HEK293 (cell line): ENCODE results near the gene RCAN2.

Experiments used
- CTCF ChIA-PET: fragments of 350-600 bp; formaldehyde crosslinking; extraction: SDS; loops from one replicate; lab custom pipeline; 2021; ENCODE audit warnings: antibody characterized with exemption; lab: Yijun Ruan, JAX
- POLR2A ChIA-PET: fragments of 300-600 bp; formaldehyde crosslinking; extraction: SDS; loops from one replicate; lab custom pipeline; 2020; ENCODE audit warnings: antibody characterized with exemption, inconsistent platforms; lab: Yijun Ruan, JAX
- H3K27ac ChIP-seq: fragments of 200-500 bp; sonication (Bioruptor generic); 2 replicates; pipeline ENCODE4 v1.5.1; 2014; ENCODE audit warnings: low read depth, low read length, control low read depth, inconsistent platforms; ENCODE audit errors: extremely low read depth
- H3K36me3 ChIP-seq, 2 experiments: fragments of 200-500 bp in 1 of 2; sonication (Bioruptor generic) in 1 of 2; 1 replicate in 1 of 2; 2 replicates in 1 of 2; pipeline ENCODE4 v1.5.1; 2014 to 2017; ENCODE audit warnings: inconsistent platforms in 2 of 2, low read length in 2 of 2; ENCODE audit not compliant: control insufficient read depth in 2 of 2, insufficient read depth in 1 of 2
- H3K4me1 ChIP-seq: fragments of 200-500 bp; sonication (Bioruptor generic); 2 replicates; pipeline ENCODE4 v1.5.1; 2014; ENCODE audit warnings: mild to moderate bottlenecking, low read length, inconsistent platforms; ENCODE audit not compliant: control insufficient read depth, insufficient read depth
- H3K4me3 ChIP-seq: 2 replicates; pipeline ENCODE4 v1.5.1; 2011; ENCODE audit warnings: low read depth, mild to moderate bottlenecking, control low read depth, low read length, moderate library complexity
- H3K9me3 ChIP-seq: fragments of 200-500 bp; sonication (Bioruptor generic); 2 replicates; pipeline ENCODE4 v1.5.1; 2014; ENCODE audit warnings: low read depth, low read length, inconsistent platforms; ENCODE audit not compliant: control insufficient read depth, insufficient read depth
- BCL11A ChIP-seq: fragments of 450-650 bp; formaldehyde crosslinking; IDR thresholded peaks from 2 replicates; pipeline ENCODE4 v1.5.1; 2016; ENCODE audit warnings: low read depth, missing biosample characterization, missing genetic modification characterization
- GLI4 ChIP-seq: fragments of 450-650 bp; formaldehyde crosslinking; IDR thresholded peaks from 2 replicates; pipeline ENCODE4 v1.5.1; 2016; ENCODE audit warnings: missing biosample characterization, missing genetic modification characterization
- RBAK ChIP-seq: fragments of 450-650 bp; formaldehyde crosslinking; IDR thresholded peaks from 2 replicates; pipeline ENCODE4 v1.5.1; 2016; ENCODE audit warnings: missing biosample characterization, missing genetic modification characterization
- SCRT2 ChIP-seq: fragments of 450-650 bp; formaldehyde crosslinking; IDR thresholded peaks from 2 replicates; pipeline ENCODE4 v1.5.1; 2016; ENCODE audit warnings: missing biosample characterization, missing genetic modification characterization
- ZNF184 ChIP-seq: fragments of 450-650 bp; IDR thresholded peaks from 2 replicates; pipeline ENCODE4 v1.5.1; 2018; ENCODE audit warnings: missing biosample characterization, mild to moderate bottlenecking, missing genetic modification characterization
- ZNF214 ChIP-seq: fragments of 450-650 bp; formaldehyde crosslinking; IDR thresholded peaks from 2 replicates; pipeline ENCODE4 v1.5.1; 2017; ENCODE audit warnings: missing biosample characterization, mild to moderate bottlenecking, missing genetic modification characterization, borderline replicate concordance
- ZNF24 ChIP-seq: fragments of 450-650 bp; formaldehyde crosslinking; IDR thresholded peaks from 2 replicates; pipeline ENCODE4 v1.5.1; 2016; ENCODE audit warnings: missing biosample characterization, missing genetic modification characterization
- ZNF335 ChIP-seq: fragments of 450-650 bp; formaldehyde crosslinking; conservative IDR thresholded peaks from 2 replicates; pipeline ENCODE4 v1.5.1; 2016; ENCODE audit warnings: missing biosample characterization, missing genetic modification characterization
- ZNF366 ChIP-seq: fragments of 450-650 bp; formaldehyde crosslinking; conservative IDR thresholded peaks from 2 replicates; pipeline ENCODE4 v1.5.1; 2016; ENCODE audit warnings: missing biosample characterization, missing genetic modification characterization
- ZNF426 ChIP-seq: fragments of 450-650 bp; formaldehyde crosslinking; IDR thresholded peaks from 2 replicates; pipeline ENCODE4 v1.5.1; 2017; ENCODE audit warnings: missing biosample characterization, missing genetic modification characterization, mild to moderate bottlenecking, inconsistent platforms, moderate library complexity
- ZNF76 ChIP-seq: fragments of 450-650 bp; formaldehyde crosslinking; IDR thresholded peaks from 2 replicates; pipeline ENCODE4; 2016; ENCODE audit warnings: low read depth, missing biosample characterization, missing genetic modification characterization, borderline replicate concordance
- ZSCAN16 ChIP-seq: fragments of 450-650 bp; formaldehyde crosslinking; IDR thresholded peaks from 2 replicates; pipeline ENCODE4 v1.5.1; 2016; ENCODE audit warnings: missing biosample characterization, missing genetic modification characterization
- TF ChIP-seq, protein P1 (sequence below): fragments of 450-650 bp; formaldehyde crosslinking; IDR thresholded peaks from 2 replicates; pipeline ENCODE4 v1.5.1; 2016; ENCODE audit warnings: missing biosample characterization, missing genetic modification characterization
- TF ChIP-seq, protein P2 (sequence below): fragments of 450-650 bp; formaldehyde crosslinking; IDR thresholded peaks from 2 replicates; pipeline ENCODE4 v1.5.1; 2016; ENCODE audit warnings: missing biosample characterization, missing genetic modification characterization
- TF ChIP-seq, protein P3 (sequence below): fragments of 450-650 bp; formaldehyde crosslinking; IDR thresholded peaks from 2 replicates; pipeline ENCODE4 v1.5.1; 2016; ENCODE audit warnings: missing biosample characterization, missing genetic modification characterization, low read depth
- TF ChIP-seq, protein P4 (sequence below): fragments of 450-650 bp; formaldehyde crosslinking; IDR thresholded peaks from 2 replicates; pipeline ENCODE4 v1.5.1; 2016; ENCODE audit warnings: missing biosample characterization, missing genetic modification characterization
- TF ChIP-seq, protein P5 (sequence below): fragments of 450-650 bp; formaldehyde crosslinking; IDR thresholded peaks from 2 replicates; pipeline ENCODE4 v1.5.1; 2016; ENCODE audit warnings: missing biosample characterization, missing genetic modification characterization

RCAN2 gene

DNA sequence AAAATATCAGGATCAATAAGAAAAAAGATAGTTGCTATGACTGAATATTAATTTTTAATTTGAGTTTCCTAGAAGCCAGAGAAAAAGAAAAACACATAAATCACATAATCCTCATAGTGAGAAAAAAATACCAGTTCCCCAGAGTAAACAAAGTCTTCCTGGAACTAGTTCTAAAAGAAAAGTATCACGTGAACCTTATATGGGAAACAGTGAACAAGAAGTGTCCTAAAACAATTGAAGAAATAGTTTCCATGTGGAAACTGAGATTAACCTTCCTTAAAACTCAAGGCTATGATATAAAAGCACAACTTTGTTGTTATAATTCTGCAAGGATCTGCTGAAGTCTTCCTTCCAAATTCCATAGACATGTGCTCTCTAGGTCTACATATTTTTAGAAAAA is 50.6 kb downstream of the RCAN2 start (continued):
- TF ChIP-seq ZNF426 (tag by site-specific recombination) (no peak), ZNF76 (tag by site-specific recombination) (no peak)
- TF ChIP-seq, all 188 proteins: peak for 0

DNA sequence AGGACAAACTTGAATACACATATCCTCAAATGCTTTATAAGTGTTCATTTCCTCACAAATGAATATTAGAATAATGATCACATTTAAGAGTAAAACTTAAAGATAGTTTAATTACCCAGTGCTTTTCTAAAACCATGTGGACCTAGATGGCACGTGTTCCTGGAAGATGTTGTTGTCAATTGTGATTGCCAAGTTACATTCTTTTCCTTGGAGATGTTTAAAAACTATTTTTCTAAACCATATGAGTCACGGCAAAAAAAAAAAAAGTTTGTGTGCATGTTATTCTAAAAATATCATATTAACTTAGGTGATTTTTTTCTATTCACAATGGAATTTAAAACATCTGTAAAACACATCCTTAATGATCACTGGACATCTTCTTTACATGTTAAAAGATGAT is 51.1 kb downstream of the RCAN2 start:
- H3K4me3 ChIP-seq: no peak overlapping the region
- POLR2A ChIA-PET: no interaction called here
- TF ChIP-seq, protein P1, sequence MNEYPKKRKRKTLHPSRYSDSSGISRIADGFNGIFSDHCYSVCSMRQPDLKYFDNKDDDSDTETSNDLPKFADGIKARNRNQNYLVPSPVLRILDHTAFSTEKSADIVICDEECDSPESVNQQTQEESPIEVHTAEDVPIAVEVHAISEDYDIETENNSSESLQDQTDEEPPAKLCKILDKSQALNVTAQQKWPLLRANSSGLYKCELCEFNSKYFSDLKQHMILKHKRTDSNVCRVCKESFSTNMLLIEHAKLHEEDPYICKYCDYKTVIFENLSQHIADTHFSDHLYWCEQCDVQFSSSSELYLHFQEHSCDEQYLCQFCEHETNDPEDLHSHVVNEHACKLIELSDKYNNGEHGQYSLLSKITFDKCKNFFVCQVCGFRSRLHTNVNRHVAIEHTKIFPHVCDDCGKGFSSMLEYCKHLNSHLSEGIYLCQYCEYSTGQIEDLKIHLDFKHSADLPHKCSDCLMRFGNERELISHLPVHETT (tag by site-specific recombination): no peak
- TF ChIP-seq, protein P2, sequence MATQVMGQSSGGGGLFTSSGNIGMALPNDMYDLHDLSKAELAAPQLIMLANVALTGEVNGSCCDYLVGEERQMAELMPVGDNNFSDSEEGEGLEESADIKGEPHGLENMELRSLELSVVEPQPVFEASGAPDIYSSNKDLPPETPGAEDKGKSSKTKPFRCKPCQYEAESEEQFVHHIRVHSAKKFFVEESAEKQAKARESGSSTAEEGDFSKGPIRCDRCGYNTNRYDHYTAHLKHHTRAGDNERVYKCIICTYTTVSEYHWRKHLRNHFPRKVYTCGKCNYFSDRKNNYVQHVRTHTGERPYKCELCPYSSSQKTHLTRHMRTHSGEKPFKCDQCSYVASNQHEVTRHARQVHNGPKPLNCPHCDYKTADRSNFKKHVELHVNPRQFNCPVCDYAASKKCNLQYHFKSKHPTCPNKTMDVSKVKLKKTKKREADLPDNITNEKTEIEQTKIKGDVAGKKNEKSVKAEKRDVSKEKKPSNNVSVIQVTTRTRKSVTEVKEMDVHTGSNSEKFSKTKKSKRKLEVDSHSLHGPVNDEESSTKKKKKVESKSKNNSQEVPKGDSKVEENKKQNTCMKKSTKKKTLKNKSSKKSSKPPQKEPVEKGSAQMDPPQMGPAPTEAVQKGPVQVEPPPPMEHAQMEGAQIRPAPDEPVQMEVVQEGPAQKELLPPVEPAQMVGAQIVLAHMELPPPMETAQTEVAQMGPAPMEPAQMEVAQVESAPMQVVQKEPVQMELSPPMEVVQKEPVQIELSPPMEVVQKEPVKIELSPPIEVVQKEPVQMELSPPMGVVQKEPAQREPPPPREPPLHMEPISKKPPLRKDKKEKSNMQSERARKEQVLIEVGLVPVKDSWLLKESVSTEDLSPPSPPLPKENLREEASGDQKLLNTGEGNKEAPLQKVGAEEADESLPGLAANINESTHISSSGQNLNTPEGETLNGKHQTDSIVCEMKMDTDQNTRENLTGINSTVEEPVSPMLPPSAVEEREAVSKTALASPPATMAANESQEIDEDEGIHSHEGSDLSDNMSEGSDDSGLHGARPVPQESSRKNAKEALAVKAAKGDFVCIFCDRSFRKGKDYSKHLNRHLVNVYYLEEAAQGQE (tag by site-specific recombination): no peak
- no peak for TF ChIP-seq ZNF214 (tag by site-specific recombination)
- TF ChIP-seq, protein P3, sequence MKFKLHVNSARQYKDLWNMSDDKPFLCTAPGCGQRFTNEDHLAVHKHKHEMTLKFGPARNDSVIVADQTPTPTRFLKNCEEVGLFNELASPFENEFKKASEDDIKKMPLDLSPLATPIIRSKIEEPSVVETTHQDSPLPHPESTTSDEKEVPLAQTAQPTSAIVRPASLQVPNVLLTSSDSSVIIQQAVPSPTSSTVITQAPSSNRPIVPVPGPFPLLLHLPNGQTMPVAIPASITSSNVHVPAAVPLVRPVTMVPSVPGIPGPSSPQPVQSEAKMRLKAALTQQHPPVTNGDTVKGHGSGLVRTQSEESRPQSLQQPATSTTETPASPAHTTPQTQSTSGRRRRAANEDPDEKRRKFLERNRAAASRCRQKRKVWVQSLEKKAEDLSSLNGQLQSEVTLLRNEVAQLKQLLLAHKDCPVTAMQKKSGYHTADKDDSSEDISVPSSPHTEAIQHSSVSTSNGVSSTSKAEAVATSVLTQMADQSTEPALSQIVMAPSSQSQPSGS: no peak
- TF ChIP-seq GLI4 (tag by site-specific recombination): no peak
- TF ChIP-seq ZSCAN16 (tag by site-specific recombination): no peak
- TF ChIP-seq, all 188 proteins: peak for 0
- CTCF ChIA-PET: no interaction called here
- no peaks in the 10 kb centered on the region for H3K9me3 ChIP-seq
- H3K27ac ChIP-seq: no peak overlapping the region
- no peaks in the 10 kb centered on the region for H3K36me3 ChIP-seq
- peaks cover 4% of the 10 kb centered on the region; the same call in 1 of the 2 replicates for H3K4me1 ChIP-seq

DNA sequence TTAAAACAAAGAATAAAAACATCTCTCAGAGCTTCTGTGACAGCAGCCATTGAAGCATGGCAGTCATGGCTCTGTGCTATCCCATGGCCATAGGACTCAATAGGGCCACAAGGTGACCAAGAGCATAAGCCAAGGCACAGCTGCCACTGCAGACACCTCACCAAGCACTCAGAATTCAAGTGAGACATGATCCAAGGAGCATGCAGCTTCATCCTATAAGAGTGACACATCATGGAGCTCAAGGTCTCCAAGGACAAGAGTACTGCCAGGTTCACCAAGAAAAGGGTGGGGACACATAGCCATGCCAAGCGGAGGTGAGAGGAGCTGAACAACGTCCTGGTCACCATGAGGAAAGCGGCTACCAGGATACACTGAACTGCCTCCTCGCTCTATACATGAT is 53.0 kb downstream of the RCAN2 start:
- POLR2A ChIA-PET: no interaction called here
- CTCF ChIA-PET: interaction anchor here (1.1 to 1.3 kb wide), 3 partner anchors 13 to 19 kb away, joined by 4 to 6 read pairs (median 5); no protein-coding TSS in a partner anchor
- peaks cover 4% of the 10 kb centered on the region; the same call in 1 of the 2 replicates for H3K4me1 ChIP-seq

DNA sequence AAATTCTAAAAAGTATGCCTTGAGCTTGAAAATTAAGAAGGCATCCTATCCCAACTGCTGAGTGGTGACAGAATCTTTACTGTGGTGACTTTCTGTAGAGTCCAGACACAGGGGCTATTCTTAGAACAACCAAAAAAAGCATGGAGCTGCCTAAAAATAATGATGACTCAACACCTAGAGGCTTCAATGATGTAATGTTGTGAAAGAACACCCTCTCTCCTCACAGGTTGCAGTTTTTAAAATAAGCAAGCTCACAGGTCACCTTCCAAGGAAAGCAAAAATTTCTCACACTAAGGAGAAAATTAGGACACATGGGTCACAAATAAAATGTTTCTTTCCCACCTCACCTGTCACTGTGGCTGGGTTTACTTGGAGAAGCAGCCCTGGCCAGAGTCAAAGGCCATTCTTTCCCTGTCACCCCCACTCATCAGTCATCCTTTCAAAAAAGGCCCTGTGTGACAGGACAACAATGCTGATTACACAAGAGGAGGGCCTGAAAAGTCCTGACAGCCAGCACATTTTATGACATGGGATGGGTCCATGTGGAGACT is 53.5 kb downstream of the RCAN2 start:
- ChIA-PET CTCF (interaction anchor here (0.7 to 1.3 kb wide), 5 partner anchors 14 to 25 kb away, joined by 3 to 6 read pairs (median 4); no protein-coding TSS in a partner anchor), POLR2A (no interaction called here)
- no peak overlapping the region for H3K27ac ChIP-seq

More for the DNA sequence above, 53.0 kb downstream of the RCAN2 start:
- no peak for TF ChIP-seq BCL11A (tag by site-specific recombination)
- no peak for TF ChIP-seq ZNF24 (tag by site-specific recombination)
- Histone ChIP-seq H3K36me3 (no peaks in the 10 kb centered on the region), H3K4me3 (no peak overlapping the region), H3K27ac (no peak overlapping the region), H3K9me3 (no peaks in the 10 kb centered on the region)

More for the DNA sequence above, 53.5 kb downstream of the RCAN2 start:
- no peaks in the 10 kb centered on the region for H3K9me3 ChIP-seq
- peaks cover 3% of the 10 kb centered on the region; the same call in 1 of the 2 replicates for H3K4me1 ChIP-seq
- TF ChIP-seq, protein P4, sequence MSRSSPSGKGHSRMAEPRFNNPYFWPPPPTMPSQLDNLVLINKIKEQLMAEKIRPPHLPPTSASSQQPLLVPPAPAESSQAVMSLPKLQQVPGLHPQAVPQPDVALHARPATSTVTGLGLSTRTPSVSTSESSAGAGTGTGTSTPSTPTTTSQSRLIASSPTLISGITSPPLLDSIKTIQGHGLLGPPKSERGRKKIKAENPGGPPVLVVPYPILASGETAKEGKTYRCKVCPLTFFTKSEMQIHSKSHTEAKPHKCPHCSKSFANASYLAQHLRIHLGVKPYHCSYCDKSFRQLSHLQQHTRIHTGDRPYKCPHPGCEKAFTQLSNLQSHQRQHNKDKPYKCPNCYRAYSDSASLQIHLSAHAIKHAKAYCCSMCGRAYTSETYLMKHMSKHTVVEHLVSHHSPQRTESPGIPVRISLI: peak; percentile 83
- peak; percentile 55; the same call in 1 of the 2 replicates for TF ChIP-seq SCRT2 (tag by site-specific recombination)
- 0 out of 2 replicates have a peak, but pooled peaks have one; percentile 19 for TF ChIP-seq ZNF335 (tag by site-specific recombination)
- TF ChIP-seq RBAK (tag by site-specific recombination): no peak
- TF ChIP-seq, protein P5, sequence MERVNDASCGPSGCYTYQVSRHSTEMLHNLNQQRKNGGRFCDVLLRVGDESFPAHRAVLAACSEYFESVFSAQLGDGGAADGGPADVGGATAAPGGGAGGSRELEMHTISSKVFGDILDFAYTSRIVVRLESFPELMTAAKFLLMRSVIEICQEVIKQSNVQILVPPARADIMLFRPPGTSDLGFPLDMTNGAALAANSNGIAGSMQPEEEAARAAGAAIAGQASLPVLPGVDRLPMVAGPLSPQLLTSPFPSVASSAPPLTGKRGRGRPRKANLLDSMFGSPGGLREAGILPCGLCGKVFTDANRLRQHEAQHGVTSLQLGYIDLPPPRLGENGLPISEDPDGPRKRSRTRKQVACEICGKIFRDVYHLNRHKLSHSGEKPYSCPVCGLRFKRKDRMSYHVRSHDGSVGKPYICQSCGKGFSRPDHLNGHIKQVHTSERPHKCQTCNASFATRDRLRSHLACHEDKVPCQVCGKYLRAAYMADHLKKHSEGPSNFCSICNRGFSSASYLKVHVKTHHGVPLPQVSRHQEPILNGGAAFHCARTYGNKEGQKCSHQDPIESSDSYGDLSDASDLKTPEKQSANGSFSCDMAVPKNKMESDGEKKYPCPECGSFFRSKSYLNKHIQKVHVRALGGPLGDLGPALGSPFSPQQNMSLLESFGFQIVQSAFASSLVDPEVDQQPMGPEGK (tag by site-specific recombination): no peak
- no peak for TF ChIP-seq ZNF184 (tag by site-specific recombination)
- TF ChIP-seq ZNF366 (tag by site-specific recombination): peak; percentile 29; the same call in 1 of the 2 replicates
- TF ChIP-seq, all 188 proteins: peak for 4
- no peak overlapping the region for H3K4me3 ChIP-seq
- no peaks in the 10 kb centered on the region for H3K36me3 ChIP-seq
